Measurements from ENCODE around the gene UBE2QL1.

UBE2QL1 gene

GRCh38 chr5:6480133-6481051, 31.7 kb downstream of the UBE2QL1 start:
- Histone ChIP-seq H3F3A (ENCODE audit: insufficient read depth, low read length) (no peaks in the 10 kb centered on the region), H3K9me2 (ENCODE audit: low read depth, low read length) (no peaks in the 10 kb centered on the region), H3K27ac (ENCODE audit: low read depth, low read length, poor library complexity, severe bottlenecking) (no peak overlapping the region), H4K20me1 (ENCODE audit: insufficient read depth, low read length) (no peaks in the 10 kb centered on the region), H3K4me2 (ENCODE audit: low read length) (no peak overlapping the region), H3K36me3 (ENCODE audit: insufficient read depth, low read length) (no peaks in the 10 kb centered on the region), H3K4me3 (ENCODE audit: low read depth, low read length, poor library complexity, severe bottlenecking) (no peak overlapping the region), H3K9me3 (ENCODE audit: low read length) (no peaks in the 10 kb centered on the region), H2AFZ (ENCODE audit: low read length) (no peak overlapping the region), H3K9ac (ENCODE audit: low read length) (no peak overlapping the region), H3K79me2 (ENCODE audit: insufficient read depth, low read length) (no peaks in the 10 kb centered on the region), H3K4me1 (ENCODE audit: insufficient read depth, low read length, severe bottlenecking) (no peaks in the 10 kb centered on the region), H3K27me3 (ENCODE audit: insufficient read depth, low read length) (no peaks in the 10 kb centered on the region; the same call in 1 of the 2 replicates)
- peak; percentile 29; the same call in 1 of the 2 replicates for TF ChIP-seq CTCF (IDR thresholded peaks at IDR 0.05; ENCODE audit: low read length)
- TF ChIP-seq EZH2 (IDR thresholded peaks at IDR 0.05; ENCODE audit: borderline replicate concordance, low read length): no peak

- no peak overlapping the region for H3K9ac ChIP-seq (ENCODE audit: low read length)
- no peaks in the 10 kb centered on the region for H3K36me3 ChIP-seq (ENCODE audit: insufficient read depth, low read length)
- no peak overlapping the region for H2AFZ ChIP-seq (ENCODE audit: low read length)
- H3K9me2 ChIP-seq (ENCODE audit: low read depth, low read length): no peaks in the 10 kb centered on the region
- no peak overlapping the region for H3K27ac ChIP-seq (ENCODE audit: low read depth, low read length, poor library complexity, severe bottlenecking)
- no peaks in the 10 kb centered on the region for H4K20me1 ChIP-seq (ENCODE audit: insufficient read depth, low read length)
- H3K4me3 ChIP-seq (ENCODE audit: low read depth, low read length, poor library complexity, severe bottlenecking): no peak overlapping the region
- H3F3A ChIP-seq (ENCODE audit: insufficient read depth, low read length): no peaks in the 10 kb centered on the region
- H3K4me1 ChIP-seq (ENCODE audit: insufficient read depth, low read length, severe bottlenecking): no peaks in the 10 kb centered on the region
- no peaks in the 10 kb centered on the region for H3K9me3 ChIP-seq (ENCODE audit: low read length)
- no peaks in the 10 kb centered on the region for H3K79me2 ChIP-seq (ENCODE audit: insufficient read depth, low read length)
- TF ChIP-seq EZH2 (IDR thresholded peaks at IDR 0.05; ENCODE audit: borderline replicate concordance, low read length): no peak
- TF ChIP-seq CTCF (IDR thresholded peaks at IDR 0.05; ENCODE audit: low read length): no peak
- no peak overlapping the region for H3K4me2 ChIP-seq (ENCODE audit: low read length)
- H3K27me3 ChIP-seq (ENCODE audit: insufficient read depth, low read length): no peaks in the 10 kb centered on the region; the same call in 1 of the 2 replicates
Measured at GRCh38 chr5:6482735-6483134, 34.1 kb downstream of the UBE2QL1 start.

- Histone ChIP-seq H3K4me3 (ENCODE audit: low read depth, low read length, poor library complexity, severe bottlenecking) (no peak overlapping the region), H3K9ac (ENCODE audit: low read length) (no peak overlapping the region), H2AFZ (ENCODE audit: low read length) (no peak overlapping the region), H3K27me3 (ENCODE audit: insufficient read depth, low read length) (no peaks in the 10 kb centered on the region; the same call in 1 of the 2 replicates), H3K27ac (ENCODE audit: low read depth, low read length, poor library complexity, severe bottlenecking) (no peak overlapping the region), H3K79me2 (ENCODE audit: insufficient read depth, low read length) (no peaks in the 10 kb centered on the region), H3K4me1 (ENCODE audit: insufficient read depth, low read length, severe bottlenecking) (no peaks in the 10 kb centered on the region), H3K4me2 (ENCODE audit: low read length) (no peak overlapping the region), H3K9me2 (ENCODE audit: low read depth, low read length) (no peaks in the 10 kb centered on the region), H3F3A (ENCODE audit: insufficient read depth, low read length) (no peaks in the 10 kb centered on the region), H3K36me3 (ENCODE audit: insufficient read depth, low read length) (no peaks in the 10 kb centered on the region), H3K9me3 (ENCODE audit: low read length) (no peaks in the 10 kb centered on the region), H4K20me1 (ENCODE audit: insufficient read depth, low read length) (no peaks in the 10 kb centered on the region)
- no peak for TF ChIP-seq CTCF (IDR thresholded peaks at IDR 0.05; ENCODE audit: low read length)
- TF ChIP-seq EZH2 (IDR thresholded peaks at IDR 0.05; ENCODE audit: borderline replicate concordance, low read length): no peak
Measured at GRCh38 chr5:6483880-6484382, 35.3 kb downstream of the UBE2QL1 start.

Measured in OCI-LY1 (cell line).